H1 (cell line): ENCODE data around the gene INTU. TPM values are rescaled to one million over a fixed set of nuclear protein-coding genes. Genes with fewer than 3 reads are reported as not detected.

ENCODE experiments used
- CTCF ChIA-PET: fragments of 300-600 bp; sonication (Branson Sonifier 250); formaldehyde crosslinking; loops from one replicate; lab custom pipeline; 2021; ENCODE audit not compliant: partially characterized antibody; lab: Charles Lee
- POLR2A ChIA-PET: fragments of 300-600 bp; sonication (Branson Sonifier 250); formaldehyde crosslinking; loops from one replicate; lab custom pipeline; 2021; ENCODE audit warnings: inconsistent platforms; ENCODE audit not compliant: partially characterized antibody; lab: Charles Lee
- DNase-seq, 2 experiments: peaks; one replicate each; pipeline versions ENCODE4 v3.0.0 to v3.0.0-alpha.2; 2010 to 2022; ENCODE audit warnings: low spot score in 2 of 2, low read depth in 1 of 2, mixed read lengths in 1 of 2
- FAIRE-seq: peaks from 2 replicates; lab custom pipeline; 2011; peaks lifted over from hg19 to GRCh38; lab: Jason Lieb, UNC
- H2AFZ ChIP-seq: 2 replicates; pipeline ENCODE4 v1.8.1; 2012; ENCODE audit warnings: low read length, inconsistent platforms
- H2AK5ac ChIP-seq: 2 replicates; pipeline ENCODE4 v1.6.1; 2013; ENCODE audit warnings: low read depth, low read length
- H2BK120ac ChIP-seq: replicated peaks from 2 replicates; pipeline ENCODE3; 2013; ENCODE audit warnings: low read depth, low read length, inconsistent platforms
- H2BK12ac ChIP-seq: 2 replicates; pipeline ENCODE4 v1.6.1; 2013; ENCODE audit warnings: low read depth, low read length
- H2BK15ac ChIP-seq: 2 replicates; pipeline ENCODE4 v1.6.1; 2013; ENCODE audit warnings: low read length
- H2BK20ac ChIP-seq: 2 replicates; pipeline ENCODE4 v1.6.1; 2013; ENCODE audit warnings: low read length
- H2BK5ac ChIP-seq: 2 replicates; pipeline ENCODE4 v1.6.1; 2013; ENCODE audit warnings: low read depth, low read length
- H3K14ac ChIP-seq: 2 replicates; pipeline ENCODE4 v1.6.1; 2013; ENCODE audit warnings: inconsistent platforms; ENCODE audit not compliant: insufficient read length
- H3K18ac ChIP-seq: 2 replicates; pipeline ENCODE4 v1.6.1; 2013; ENCODE audit warnings: low read length; ENCODE audit errors: extremely low read depth
- H3K23ac ChIP-seq: 2 replicates; pipeline ENCODE4 v1.6.1; 2013; ENCODE audit warnings: inconsistent platforms; ENCODE audit not compliant: insufficient read length
- H3K23me2 ChIP-seq: 2 replicates; pipeline ENCODE4 v1.6.1; 2013; ENCODE audit warnings: low read depth, low read length
- H3K27ac ChIP-seq: 2 replicates; pipeline ENCODE4 v1.6.1; 2011; ENCODE audit warnings: low read depth, low read length, inconsistent platforms
- H3K27me3 ChIP-seq, 4 experiments: replicated peaks in 1 of 4; 1 replicate in 1 of 4; 2 replicates in 3 of 4; pipeline versions ENCODE4 v1.6.1 to v1.8.1; 2011 to 2013; ENCODE audit warnings: low read length in 3 of 4, mild to moderate bottlenecking in 3 of 4, inconsistent platforms in 2 of 4, mixed read lengths in 2 of 4, moderate library complexity in 1 of 4; ENCODE audit not compliant: control insufficient read depth in 3 of 4, insufficient read depth in 3 of 4; ENCODE audit errors: extremely low read depth in 1 of 4
- H3K36me3 ChIP-seq, 4 experiments: 2 replicates each; pipeline versions ENCODE4 v1.6.1 to v1.8.1; 2011 to 2013; ENCODE audit warnings: mild to moderate bottlenecking in 4 of 4, low read length in 3 of 4, moderate library complexity in 2 of 4, control low read depth in 1 of 4, inconsistent platforms in 1 of 4; ENCODE audit not compliant: insufficient read depth in 4 of 4, control insufficient read depth in 2 of 4
- H3K4ac ChIP-seq: replicated peaks from 2 replicates; pipeline ENCODE3; 2013; ENCODE audit warnings: low read length, low read depth, mixed read lengths, inconsistent platforms; ENCODE audit not compliant: insufficient read length
- H3K4me1 ChIP-seq, 4 experiments: replicated peaks in 1 of 4; 1 replicate in 1 of 4; 2 replicates in 3 of 4; pipeline versions ENCODE4 v1.6.1 to v1.8.1; 2011 to 2013; ENCODE audit warnings: low read length in 3 of 4, inconsistent platforms in 2 of 4, mixed read lengths in 1 of 4; ENCODE audit not compliant: insufficient read depth in 4 of 4, control insufficient read depth in 3 of 4
- H3K4me2 ChIP-seq, 2 experiments: 2 replicates each; pipeline versions ENCODE4 v1.6.1 to v1.8.1; 2011 to 2013; ENCODE audit warnings: low read depth in 2 of 2, low read length in 2 of 2, control low read depth in 1 of 2, inconsistent platforms in 1 of 2, mild to moderate bottlenecking in 1 of 2; ENCODE audit not compliant: insufficient read depth in 1 of 2
- H3K4me3 ChIP-seq, 4 experiments: fragments of 200-600, 300-600 bp in 1 of 4; sonication (generic), shearing (Covaris generic), sonication (Bioruptor Twin) in 1 of 4; 2 replicates each; pipeline versions ENCODE4 v1.5.1 to v1.8.1; 2011 to 2016; ENCODE audit warnings: low read length in 4 of 4, low read depth in 3 of 4, control low read depth in 2 of 4, inconsistent platforms in 2 of 4, mild to moderate bottlenecking in 2 of 4, mixed read lengths in 1 of 4, moderate library complexity in 1 of 4; ENCODE audit not compliant: insufficient read depth in 2 of 4; ENCODE audit errors: extremely low read depth in 1 of 4
- H3K56ac ChIP-seq: replicated peaks from 2 replicates; pipeline ENCODE3; 2013; ENCODE audit warnings: low read depth, mild to moderate bottlenecking, mixed read lengths, low read length, inconsistent platforms; ENCODE audit not compliant: insufficient read length
- H3K79me1 ChIP-seq: 2 replicates; pipeline ENCODE4 v1.6.1; 2013; ENCODE audit warnings: low read depth, low read length, control low read depth
- H3K79me2 ChIP-seq, 2 experiments: 2 replicates each; pipeline versions ENCODE4 v1.6.1 to v1.8.1; 2012 to 2013; ENCODE audit warnings: low read length in 2 of 2, mild to moderate bottlenecking in 2 of 2, inconsistent platforms in 1 of 2; ENCODE audit not compliant: insufficient read depth in 2 of 2, control insufficient read depth in 1 of 2
- H3K9ac ChIP-seq, 4 experiments: replicated peaks in 1 of 4; 1 replicate in 1 of 4; 2 replicates in 3 of 4; pipeline versions ENCODE4 v1.6.1 to v1.8.1; 2011 to 2013; ENCODE audit warnings: low read depth in 3 of 4, low read length in 3 of 4, control low read depth in 2 of 4, mild to moderate bottlenecking in 2 of 4, moderate library complexity in 2 of 4, inconsistent platforms in 1 of 4; ENCODE audit errors: extremely low read depth in 1 of 4
- H3K9me3 ChIP-seq, 2 experiments: 2 replicates each; pipeline versions ENCODE4 v1.6.1 to v1.8.1; 2012 to 2013; ENCODE audit warnings: mild to moderate bottlenecking in 2 of 2, moderate library complexity in 2 of 2, control low read depth in 1 of 2, inconsistent platforms in 1 of 2, low read depth in 1 of 2, low read length in 1 of 2, mixed read lengths in 1 of 2; ENCODE audit not compliant: insufficient read depth in 2 of 2
- H4K20me1 ChIP-seq, 2 experiments: replicated peaks in 1 of 2; 2 replicates each; pipeline versions ENCODE3 to v1.8.1; 2011 to 2013; ENCODE audit warnings: inconsistent platforms in 2 of 2, low read length in 2 of 2, mild to moderate bottlenecking in 1 of 2; ENCODE audit not compliant: insufficient read depth in 2 of 2, control insufficient read depth in 1 of 2
- H4K5ac ChIP-seq: 2 replicates; pipeline ENCODE4 v1.6.1; 2013; ENCODE audit warnings: low read length, low read depth, mixed read lengths, inconsistent platforms; ENCODE audit not compliant: insufficient read length
- H4K8ac ChIP-seq: 2 replicates; pipeline ENCODE4 v1.8.0; 2013; ENCODE audit warnings: mild to moderate bottlenecking, moderate library complexity, low read length, inconsistent platforms; ENCODE audit not compliant: insufficient read depth; ENCODE audit errors: extremely low read depth
- H4K91ac ChIP-seq: replicated peaks from 2 replicates; pipeline ENCODE3; 2013; ENCODE audit warnings: low read length, mixed read lengths, inconsistent platforms; ENCODE audit not compliant: insufficient read length
- BCL11A ChIP-seq, 2 experiments: IDR thresholded peaks; one replicate each; pipeline ENCODE4 v1.6.1; 2011; ENCODE audit warnings: low read depth in 2 of 2, low read length in 2 of 2, mild to moderate bottlenecking in 2 of 2
- BRCA1 ChIP-seq: IDR thresholded peaks from 2 replicates; pipeline ENCODE4 v1.6.1; 2012; ENCODE audit warnings: low read depth, low read length, improper control_type of control experiment
- CHD1 ChIP-seq: IDR thresholded peaks from 2 replicates; pipeline ENCODE4 v1.6.1; 2012; ENCODE audit warnings: low read depth, low read length, improper control_type of control experiment
- EZH2 ChIP-seq: fragments of 200-600 bp; sonication (generic); IDR thresholded peaks from 2 replicates; pipeline ENCODE4 v1.7.1; 2012; ENCODE audit warnings: low read depth, mild to moderate bottlenecking, moderate library complexity, low read length, inconsistent platforms; ENCODE audit not compliant: severe bottlenecking
- JUN ChIP-seq: IDR thresholded peaks from 2 replicates; pipeline ENCODE4 v1.6.1; 2011; ENCODE audit warnings: low read depth, mild to moderate bottlenecking, improper control_type of control experiment, low read length
- KDM4A ChIP-seq: IDR thresholded peaks from one replicate; pipeline ENCODE4 v1.7.1; 2012; ENCODE audit warnings: low read depth, mild to moderate bottlenecking, moderate library complexity, low read length, inconsistent platforms; ENCODE audit not compliant: severe bottlenecking
- RAD21 ChIP-seq, 2 experiments: IDR thresholded peaks in 1 of 2; conservative IDR thresholded peaks in 1 of 2; 2 replicates each; pipeline ENCODE4 v1.6.1; 2011; ENCODE audit warnings: low read depth in 2 of 2, low read length in 2 of 2, improper control_type of control experiment in 1 of 2, inconsistent platforms in 1 of 2, mild to moderate bottlenecking in 1 of 2, moderate library complexity in 1 of 2
- SIX5 ChIP-seq: IDR thresholded peaks from 2 replicates; pipeline ENCODE4 v1.6.1; 2011; ENCODE audit warnings: mild to moderate bottlenecking, low read depth, low read length
- TAF1 ChIP-seq: IDR thresholded peaks from 2 replicates; pipeline ENCODE4 v1.6.1; 2011; ENCODE audit warnings: mild to moderate bottlenecking, low read depth, low read length
- YY1 ChIP-seq: IDR thresholded peaks from 2 replicates; pipeline ENCODE4 v1.6.1; 2011; ENCODE audit warnings: low read depth, mild to moderate bottlenecking, low read length
- WGBS, 2 experiments: shearing (Covaris generic) in 1 of 2; methylation state at CpG; one replicate each; pipeline versions ENCODE4 v1.1.6 to v1.1.7; 2013 to 2015; ENCODE audit warnings: low lambda C conversion rate in 2 of 2, mixed read lengths in 2 of 2, inconsistent platforms in 1 of 2, low coverage in 1 of 2, missing lambda C conversion rate in 1 of 2; ENCODE audit not compliant: insufficient replicate concordance in 2 of 2, insufficient coverage in 1 of 2, insufficient read length in 1 of 2; ENCODE audit errors: extremely low coverage in 1 of 2, missing lambda C conversion rate in 1 of 2; 5-methylcytosine and 5-hydroxymethylcytosine counted together
- polyA plus RNA-seq, 7 experiments: library from polyadenylated mRNA; depleted of rRNA in 3 of 7; stranded (reverse) in 5 of 7; unstranded in 2 of 7; fragments of >200 nt in 5 of 7; fragments of 200-250 nt in 2 of 7; gene quantifications; 1 replicate in 5 of 7; 2 replicates in 1 of 7; 4 replicates in 1 of 7; pipeline versions ENCODE4 v1.2.1 to v1.2.3, GENCODE V29; 2011 to 2013; ENCODE audit warnings: missing spikeins in 2 of 7, mixed read lengths in 2 of 7
- total RNA-seq: library from RNA; stranded (reverse); fragmentation: NEBNext Ultra II Directional; extraction: Animal tissue kit (Norgen Biotek cat#: 25700); gene quantifications from 2 replicates; pipeline ENCODE4 v1.2.1, GENCODE V29; 2021

The INTU gene
- total and polyA plus RNA-seq, 2 of the 8 experiments (the other 6 are each of a cell fraction or from before 2014, with no cell fraction given): 6.0 to 15.1 TPM

DNA sequence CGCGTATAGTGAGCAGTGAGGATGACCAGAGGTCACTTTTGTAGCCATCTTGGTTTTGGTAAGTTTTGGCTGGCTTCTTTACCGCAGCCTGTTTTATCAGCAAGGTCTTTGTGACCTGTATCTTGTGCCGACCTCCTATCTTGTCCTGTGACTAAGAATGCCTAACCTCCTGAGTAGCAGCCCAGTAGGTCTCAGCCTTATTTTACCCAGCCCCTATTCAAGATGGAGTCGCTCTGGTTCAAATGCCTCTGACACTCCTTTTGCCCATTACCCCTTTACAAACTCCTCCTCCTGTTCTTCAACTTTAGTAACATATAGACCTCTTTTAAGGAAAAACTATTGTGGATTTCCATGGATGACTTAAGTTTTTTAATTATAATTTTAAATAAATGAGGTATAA lies 2.6 kb upstream of the INTU start:
- Histone ChIP-seq H4K20me1 (no peaks in the 10 kb centered on the region), H2AFZ (no peak overlapping the region), H3K79me2 (peaks cover 0 to 21% of the 10 kb centered on the region in 2 experiments; a peak in 2 of 4 replicates), H2BK5ac (no peak overlapping the region), H2BK15ac (no peak overlapping the region), H4K91ac (no peak overlapping the region), H3K9ac (no peak overlapping the region), H3K14ac (no peak overlapping the region), H4K8ac (no peak overlapping the region), H3K23me2 (peaks cover 8% of the 10 kb centered on the region), H3K4me1 (peaks cover 0 to 4% (median 0%) of the 10 kb centered on the region in 4 experiments; a peak in 1 of 7 replicates), H4K5ac (no peak overlapping the region), H3K23ac (no peak overlapping the region), H3K4me3 (no peak overlapping the region), H3K4ac (no peak overlapping the region), H3K4me2 (no peak overlapping the region), H2AK5ac (no peak overlapping the region), H3K79me1 (no peaks in the 10 kb centered on the region), H2BK120ac (no peak overlapping the region), H3K36me3 (no peaks in the 10 kb centered on the region), H3K27me3 (no peaks in the 10 kb centered on the region), H3K9me3 (no peaks in the 10 kb centered on the region), H3K27ac (no peak overlapping the region), H2BK12ac (no peak overlapping the region), H3K56ac (no peak overlapping the region), H3K18ac (no peak overlapping the region), H2BK20ac (no peak overlapping the region)
- CTCF ChIA-PET: no interaction called here
- DNase-seq (no peak), FAIRE-seq (no peak)
- WGBS, 2 experiments: 96% methylated on average over 5 of the region's 5 CpGs; no CpG with 5 or more reads in 1 of the 2 experiments
- POLR2A ChIA-PET: no interaction called here
- TF ChIP-seq JUN (no peak), SIX5 (no peak), TAF1 (no peak), KDM4A (no peak), EZH2 (no peak), CHD1 (no peak), RAD21 (IDR thresholded peaks at IDR 0.05 in 1 of 2, conservative IDR thresholded peaks at IDR 0.05 in 1 of 2; ENCODE audit: low read depth in 2 of 2, low read length in 2 of 2) (no peak), BRCA1 (no peak), BCL11A (IDR thresholded peaks at IDR 0.05; ENCODE audit: low read depth in 2 of 2, low read length in 2 of 2) (no peak), YY1 (no peak)
